Thyroid gland (tissue), 4 donors: ENCODE measurements around the gene MOBP. TPM values are rescaled to one million over a fixed set of nuclear protein-coding genes. Genes with fewer than 3 reads are reported as not detected.

ENCODE experiments used
- DNase-seq, 2 donors: peaks; one replicate each; pipeline ENCODE4 v3.0.0-alpha.2; 2019
- H3K27ac ChIP-seq, 3 donors: fragments of 200-600 bp; sonication (generic); 1 replicate in 2 of 3; 2 replicates in 1 of 3; pipeline ENCODE4 v1.5.1; 2016 to 2019; ENCODE audit warnings: mild to moderate bottlenecking in 1 of 3, moderate library complexity in 1 of 3
- H3K27me3 ChIP-seq: fragments of 200-600 bp; sonication (generic); one replicate; pipeline ENCODE4 v1.5.1; 2019
- H3K36me3 ChIP-seq, 2 donors: fragments of 200-600 bp; sonication (generic); one replicate each; pipeline ENCODE4 v1.5.1; 2016 to 2019
- H3K4me1 ChIP-seq, 2 donors: fragments of 200-600 bp; sonication (generic); one replicate each; pipeline ENCODE4 v1.5.1; 2017 to 2019
- H3K4me3 ChIP-seq, 3 donors: fragments of 200-600 bp; sonication (generic); replicated peaks in 1 of 3; 1 replicate in 2 of 3; 2 replicates in 1 of 3; pipeline ENCODE4 v1.5.1; 2016; ENCODE audit warnings: mild to moderate bottlenecking in 1 of 3
- H3K9me3 ChIP-seq: fragments of 200-600 bp; sonication (generic); one replicate; pipeline ENCODE4 v1.5.1; 2017
- CTCF ChIP-seq, 6 experiments: fragments of 200-600 bp in 3 of 6; fragments of 450-650 bp in 3 of 6; sonication (generic) in 3 of 6; IDR thresholded peaks; one replicate each; pipeline ENCODE4 v1.5.1; 2016 to 2019; ENCODE audit warnings: antibody characterized with exemption in 6 of 6, mild to moderate bottlenecking in 2 of 6, inconsistent platforms in 1 of 6, moderate library complexity in 1 of 6
- POLR2A ChIP-seq, 2 donors: fragments of 450-650 bp; IDR thresholded peaks; one replicate each; pipeline ENCODE4 v1.6.1; 2017; ENCODE audit warnings: antibody characterized with exemption in 2 of 2, mild to moderate bottlenecking in 2 of 2, moderate library complexity in 1 of 2
- WGBS, 2 donors: methylation state at CpG; one replicate each; pipeline ENCODE4 v1.1.5; 2017; 5-methylcytosine and 5-hydroxymethylcytosine counted together
- intact Hi-C: fragments of 100-400 bp; cut with DNase I; formaldehyde crosslinking; loops from one replicate; pipeline ENCODE4 v1.15.1; 2023
- total RNA-seq, 4 donors: library from RNA; depleted of rRNA; stranded (reverse); fragments of >200 nt; gene quantifications; one replicate each; pipeline ENCODE4 v1.2.3, GENCODE V29; 2016

Gene MOBP
- total RNA-seq, 4 donors from 2014 or later = not detected

GRCh38 chr3:39460677-39461076 is 6.8 kb upstream of the MOBP start:
- Histone ChIP-seq H3K27me3 (no peaks in the 10 kb centered on the region), H3K36me3 (no peaks in the 10 kb centered on the region), H3K27ac (no peak overlapping the region), H3K4me3 (no peak overlapping the region), H3K4me1 (no peaks in the 10 kb centered on the region), H3K9me3 (no peaks in the 10 kb centered on the region)
- WGBS, 2 donors = 82 to 88% methylated on average over 2 of the region's 2 CpGs
- intact Hi-C loops = no loop called here
- DNase-seq = no peak
- no peak for TF ChIP-seq CTCF (IDR thresholded peaks at IDR 0.05)
- no peak for TF ChIP-seq POLR2A (IDR thresholded peaks at IDR 0.05)

DNA sequence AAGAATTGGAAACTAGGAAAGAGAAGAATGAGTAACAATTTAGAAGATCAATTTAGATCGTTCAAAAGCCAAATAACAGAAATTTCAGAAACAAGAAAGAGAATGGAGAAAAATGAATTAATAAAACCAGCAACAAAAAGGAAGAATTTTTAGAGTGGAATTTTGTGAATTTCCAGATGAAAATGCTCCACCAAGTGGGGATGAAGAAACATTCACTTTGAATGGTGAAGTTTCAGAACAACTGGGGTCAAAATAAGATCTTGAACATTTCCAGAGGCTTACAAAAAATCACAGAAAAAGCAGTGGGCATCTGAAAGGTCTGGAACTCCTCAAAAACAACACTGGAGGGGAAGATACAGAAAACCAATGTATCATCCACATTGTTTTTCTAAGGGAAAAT is 4.2 kb upstream of the MOBP start:
- H3K27ac ChIP-seq = no peak overlapping the region
- H3K27me3 ChIP-seq = no peaks in the 10 kb centered on the region
- no peak overlapping the region for H3K4me3 ChIP-seq
- no peak for TF ChIP-seq CTCF (IDR thresholded peaks at IDR 0.05)
- TF ChIP-seq POLR2A (IDR thresholded peaks at IDR 0.05) = no peak
- no peaks in the 10 kb centered on the region for H3K36me3 ChIP-seq
- no peak for DNase-seq
- no peaks in the 10 kb centered on the region for H3K9me3 ChIP-seq
- H3K4me1 ChIP-seq = no peaks in the 10 kb centered on the region
- 0% methylated on average over 1 of the region's 1 CpG for WGBS, 2 donors
- intact Hi-C loops = no loop called here

GRCh38 chr3:39466988-39467387 is 492 bp upstream of the MOBP start:
- Histone ChIP-seq H3K27ac (no peak overlapping the region), H3K36me3 (no peaks in the 10 kb centered on the region), H3K27me3 (no peaks in the 10 kb centered on the region), H3K4me1 (no peaks in the 10 kb centered on the region), H3K9me3 (no peaks in the 10 kb centered on the region), H3K4me3 (no peak overlapping the region)
- intact Hi-C loops = no loop called here
- WGBS, 2 donors = 92 to 95% methylated on average over 3 of the region's 3 CpGs
- DNase-seq = no peak
- TF ChIP-seq POLR2A (IDR thresholded peaks at IDR 0.05) (no peak), CTCF (IDR thresholded peaks at IDR 0.05) (no peak)

DNA sequence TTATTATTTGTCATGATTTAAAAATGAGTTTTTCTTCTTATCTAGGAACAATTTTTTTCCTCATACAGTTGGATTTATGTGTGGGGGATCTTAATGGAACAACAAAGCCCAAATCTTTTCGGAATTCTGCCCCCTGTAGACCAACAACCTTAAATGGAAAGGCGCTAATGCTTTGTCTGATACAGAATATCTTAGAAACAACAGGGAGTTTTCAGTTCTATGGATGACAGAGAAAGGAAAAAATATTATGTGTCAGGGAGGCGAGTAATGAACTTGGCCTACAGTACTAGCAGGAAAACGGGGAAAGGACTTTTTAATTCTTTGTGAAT is 592 bp downstream of the MOBP start:
- no peaks in the 10 kb centered on the region for H3K9me3 ChIP-seq
- DNase-seq = no peak
- H3K4me3 ChIP-seq = no peak overlapping the region
- TF ChIP-seq CTCF (IDR thresholded peaks at IDR 0.05) = no peak
- TF ChIP-seq POLR2A (IDR thresholded peaks at IDR 0.05) = no peak
- no peaks in the 10 kb centered on the region for H3K36me3 ChIP-seq
- no peaks in the 10 kb centered on the region for H3K27me3 ChIP-seq
- H3K4me1 ChIP-seq = no peaks in the 10 kb centered on the region
- intact Hi-C loops = no loop called here
- H3K27ac ChIP-seq = no peak overlapping the region
- 77 to 81% methylated on average over 4 of the region's 4 CpGs for WGBS, 2 donors

- TF ChIP-seq POLR2A (IDR thresholded peaks at IDR 0.05) = no peak
- TF ChIP-seq CTCF (IDR thresholded peaks at IDR 0.05) = no peak
- Histone ChIP-seq H3K4me1 (no peaks in the 10 kb centered on the region), H3K36me3 (no peaks in the 10 kb centered on the region), H3K27ac (no peak overlapping the region), H3K4me3 (no peak overlapping the region), H3K9me3 (no peaks in the 10 kb centered on the region), H3K27me3 (no peaks in the 10 kb centered on the region)
- intact Hi-C loops = no loop called here
- no peak for DNase-seq
- 90 to 93% methylated on average over 1 of the region's 1 CpG for WGBS, 2 donors
Observed at GRCh38 chr3:39469258-39469657, 1.8 kb downstream of the MOBP start.
